D721Med (cell line): ENCODE measurements around the gene SIGLEC6.

Source experiments
- DNase-seq: peaks from one replicate; pipeline ENCODE4 v3.0.0; 2011; ENCODE audit warnings: low spot score; ENCODE audit not compliant: insufficient read length
- FAIRE-seq: peaks from 2 replicates; lab custom pipeline; 2011; peaks lifted over from hg19 to GRCh38; lab: Jason Lieb, UNC
- TF ChIP-seq, protein P1 (sequence below): IDR thresholded peaks from 2 replicates; pipeline ENCODE4 v1.5.1; 2012; ENCODE audit warnings: mild to moderate bottlenecking, control low read depth; ENCODE audit not compliant: insufficient read depth; ENCODE audit errors: missing control alignments

The SIGLEC6 gene

DNA sequence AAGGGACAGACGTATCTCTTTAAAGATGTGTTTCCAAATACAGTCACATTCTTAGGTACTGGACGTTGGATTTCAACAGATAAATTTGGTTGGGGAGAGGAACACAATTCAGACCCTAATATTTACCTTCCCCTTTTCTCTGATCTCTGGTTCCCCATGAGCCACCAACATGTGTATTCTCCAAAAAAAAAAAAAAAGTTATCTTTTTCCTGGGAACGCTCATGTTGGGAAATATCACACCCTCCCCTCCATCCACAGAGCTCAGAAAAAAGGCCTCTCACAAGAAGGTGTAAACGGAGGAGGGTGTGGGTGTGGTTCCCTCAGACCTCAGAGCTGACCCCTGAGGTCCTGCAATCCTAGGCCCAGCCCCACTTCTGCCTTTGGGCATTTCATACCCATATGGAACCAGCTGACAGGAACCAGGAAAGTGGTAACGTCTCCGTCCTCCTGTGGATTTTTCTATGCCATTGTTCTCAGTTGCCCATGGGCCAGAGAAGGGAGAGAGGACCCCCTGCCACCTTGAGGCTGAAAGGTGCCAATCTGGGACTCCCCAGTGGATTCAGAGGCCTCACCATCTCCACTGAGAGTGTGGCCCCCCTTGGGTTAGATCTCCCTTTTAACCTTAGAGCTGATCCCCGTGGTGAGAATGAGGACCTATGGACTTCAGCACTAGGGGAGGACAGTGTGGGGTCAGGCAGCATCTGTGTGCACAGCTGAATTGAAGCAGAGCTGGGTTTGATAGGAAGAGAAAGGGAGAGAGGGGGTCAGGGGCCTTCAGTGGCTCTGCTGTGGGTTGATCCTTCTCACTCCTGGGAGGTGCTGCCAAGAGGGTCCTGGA is 21.4 kb downstream of the SIGLEC6 start:
- no peak for DNase-seq
- TF ChIP-seq, protein P1, sequence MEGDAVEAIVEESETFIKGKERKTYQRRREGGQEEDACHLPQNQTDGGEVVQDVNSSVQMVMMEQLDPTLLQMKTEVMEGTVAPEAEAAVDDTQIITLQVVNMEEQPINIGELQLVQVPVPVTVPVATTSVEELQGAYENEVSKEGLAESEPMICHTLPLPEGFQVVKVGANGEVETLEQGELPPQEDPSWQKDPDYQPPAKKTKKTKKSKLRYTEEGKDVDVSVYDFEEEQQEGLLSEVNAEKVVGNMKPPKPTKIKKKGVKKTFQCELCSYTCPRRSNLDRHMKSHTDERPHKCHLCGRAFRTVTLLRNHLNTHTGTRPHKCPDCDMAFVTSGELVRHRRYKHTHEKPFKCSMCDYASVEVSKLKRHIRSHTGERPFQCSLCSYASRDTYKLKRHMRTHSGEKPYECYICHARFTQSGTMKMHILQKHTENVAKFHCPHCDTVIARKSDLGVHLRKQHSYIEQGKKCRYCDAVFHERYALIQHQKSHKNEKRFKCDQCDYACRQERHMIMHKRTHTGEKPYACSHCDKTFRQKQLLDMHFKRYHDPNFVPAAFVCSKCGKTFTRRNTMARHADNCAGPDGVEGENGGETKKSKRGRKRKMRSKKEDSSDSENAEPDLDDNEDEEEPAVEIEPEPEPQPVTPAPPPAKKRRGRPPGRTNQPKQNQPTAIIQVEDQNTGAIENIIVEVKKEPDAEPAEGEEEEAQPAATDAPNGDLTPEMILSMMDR, result no peak
- FAIRE-seq, result no peak

DNA sequence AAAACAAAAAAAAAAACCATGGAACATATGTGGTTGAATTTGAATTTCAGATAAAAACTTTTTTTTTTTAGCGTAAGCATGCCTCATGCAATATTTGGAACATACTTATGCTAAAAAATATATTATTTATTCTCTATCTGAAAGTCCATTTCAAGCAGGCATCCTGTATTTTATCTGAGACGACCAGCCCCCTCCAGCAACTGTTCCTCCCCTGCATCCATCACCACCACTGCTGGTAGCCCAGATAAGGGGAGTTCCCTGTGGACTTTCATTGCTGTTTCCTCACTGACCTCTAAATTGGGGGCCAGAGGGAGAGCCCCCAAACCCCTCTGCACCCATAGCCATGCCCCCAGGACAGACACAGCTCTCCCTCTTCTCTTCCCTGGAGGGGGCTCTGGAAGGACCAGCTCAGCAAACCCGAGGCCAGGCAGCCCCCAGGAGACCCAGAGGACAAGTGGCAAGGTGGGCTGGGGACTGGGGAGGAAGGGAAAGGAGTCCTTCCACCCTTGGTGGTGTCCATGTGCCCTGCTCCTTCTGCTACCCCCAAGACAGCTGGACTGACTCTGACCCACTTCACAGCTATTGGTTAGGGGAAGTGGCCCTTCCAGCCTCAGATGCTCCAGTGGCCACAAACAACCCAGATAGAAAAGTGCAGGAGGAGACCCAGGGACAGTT is 23.3 kb downstream of the SIGLEC6 start:
- no peak for FAIRE-seq
- TF ChIP-seq, protein P1, result no peak
- DNase-seq, result no peak

GRCh38 chr19:51507640-51508058 is 23.8 kb downstream of the SIGLEC6 start:
- TF ChIP-seq, protein P1, result no peak
- no peak for FAIRE-seq
- no peak for DNase-seq

DNA sequence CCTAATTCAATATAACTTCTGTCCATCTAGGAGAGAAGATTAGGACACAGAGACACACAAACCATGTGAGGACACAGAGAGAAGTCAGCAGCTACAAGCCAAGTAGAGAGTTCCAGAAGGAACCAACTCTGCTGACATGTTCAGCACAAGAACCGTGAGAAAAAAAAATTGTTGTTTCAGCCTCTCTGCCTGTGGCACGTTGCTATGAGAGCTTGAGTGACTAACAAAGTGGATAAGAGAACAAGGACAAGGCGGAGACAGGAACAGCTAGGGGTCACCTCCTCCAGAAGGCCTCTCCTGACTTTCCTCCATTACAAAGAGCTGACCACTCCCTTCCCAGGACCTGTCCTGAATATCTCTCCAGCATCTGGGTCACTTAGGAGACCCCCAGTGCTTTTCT is 24.3 kb downstream of the SIGLEC6 start:
- FAIRE-seq (no peak), DNase-seq (no peak)
- TF ChIP-seq, protein P1, result no peak

GRCh38 chr19:51505904-51506303 is 25.6 kb downstream of the SIGLEC6 start:
- DNase-seq (no peak), FAIRE-seq (no peak)
- TF ChIP-seq, protein P1, result no peak

DNA sequence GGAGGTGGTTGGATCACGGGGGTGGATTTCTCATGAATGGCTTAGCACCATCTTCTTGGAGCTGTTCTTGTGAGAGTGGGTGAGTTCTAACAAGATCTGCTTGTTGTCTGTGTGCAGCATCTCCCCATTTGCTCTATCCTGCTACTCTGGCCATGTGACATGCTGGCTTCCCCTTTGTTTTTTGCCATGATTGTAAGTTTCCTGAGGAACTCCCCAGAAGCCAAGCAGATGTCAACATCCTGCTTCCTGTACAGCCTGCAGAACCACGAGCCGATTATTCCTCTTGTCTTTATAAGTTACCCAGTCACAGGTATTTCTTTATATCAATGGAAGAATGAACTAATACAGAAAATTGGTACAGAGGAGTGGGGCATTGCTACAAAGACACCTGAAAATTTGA is 27.6 kb downstream of the SIGLEC6 start:
- FAIRE-seq (no peak), DNase-seq (no peak)
- TF ChIP-seq, protein P1, result no peak
